Loucy (cell line): ENCODE results near the gene SH3PXD2A.

ENCODE experiments used
- EZH2phosphoT487 ChIP-seq: fragments of 200-600 bp; IDR thresholded peaks from 2 replicates; pipeline ENCODE4 v1.6.1; 2018; ENCODE audit warnings: antibody characterized with exemption, mild to moderate bottlenecking, moderate library complexity, borderline replicate concordance
- TF ChIP-seq, protein P1 (sequence below): fragments of 200-600 bp; sonication (generic); conservative IDR thresholded peaks from 2 replicates; pipeline ENCODE4 v1.5.1; 2014; ENCODE audit warnings: mild to moderate bottlenecking, antibody characterized with exemption, low read length

DNA sequence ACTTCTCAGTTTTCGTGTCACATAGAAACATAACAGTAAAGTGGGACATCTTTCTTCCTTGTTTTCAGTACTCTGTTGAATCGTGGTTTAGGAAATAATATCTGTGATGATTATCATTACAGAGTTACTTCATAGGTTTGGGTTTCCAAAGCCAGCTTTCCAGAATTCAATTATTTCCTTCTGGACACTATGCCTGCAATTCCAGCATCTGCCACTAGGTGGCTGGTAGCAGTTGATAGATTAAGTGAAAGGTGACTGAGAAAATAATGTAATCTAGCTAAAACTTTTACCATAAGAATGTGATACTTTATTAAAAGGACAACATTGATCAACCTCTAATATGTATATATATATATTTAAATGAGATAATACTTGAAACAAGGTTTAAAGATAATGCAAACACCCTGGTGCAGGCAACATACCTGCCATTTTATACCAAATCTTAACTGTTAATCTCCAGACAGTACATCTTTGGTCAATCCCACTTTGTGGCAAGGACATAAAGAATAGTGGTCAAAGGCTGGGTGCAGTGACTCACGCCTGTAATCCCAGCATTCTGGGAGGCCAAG is 102.6 kb downstream of the SH3PXD2A start:
- TF ChIP-seq, protein P1, sequence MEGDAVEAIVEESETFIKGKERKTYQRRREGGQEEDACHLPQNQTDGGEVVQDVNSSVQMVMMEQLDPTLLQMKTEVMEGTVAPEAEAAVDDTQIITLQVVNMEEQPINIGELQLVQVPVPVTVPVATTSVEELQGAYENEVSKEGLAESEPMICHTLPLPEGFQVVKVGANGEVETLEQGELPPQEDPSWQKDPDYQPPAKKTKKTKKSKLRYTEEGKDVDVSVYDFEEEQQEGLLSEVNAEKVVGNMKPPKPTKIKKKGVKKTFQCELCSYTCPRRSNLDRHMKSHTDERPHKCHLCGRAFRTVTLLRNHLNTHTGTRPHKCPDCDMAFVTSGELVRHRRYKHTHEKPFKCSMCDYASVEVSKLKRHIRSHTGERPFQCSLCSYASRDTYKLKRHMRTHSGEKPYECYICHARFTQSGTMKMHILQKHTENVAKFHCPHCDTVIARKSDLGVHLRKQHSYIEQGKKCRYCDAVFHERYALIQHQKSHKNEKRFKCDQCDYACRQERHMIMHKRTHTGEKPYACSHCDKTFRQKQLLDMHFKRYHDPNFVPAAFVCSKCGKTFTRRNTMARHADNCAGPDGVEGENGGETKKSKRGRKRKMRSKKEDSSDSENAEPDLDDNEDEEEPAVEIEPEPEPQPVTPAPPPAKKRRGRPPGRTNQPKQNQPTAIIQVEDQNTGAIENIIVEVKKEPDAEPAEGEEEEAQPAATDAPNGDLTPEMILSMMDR, result peak; percentile 89
- no peak for TF ChIP-seq EZH2phosphoT487
